GM12878 (cell line): ENCODE results near the gene MRPL28. TPM values are rescaled to one million over a fixed set of nuclear protein-coding genes. Genes with fewer than 3 reads are reported as not detected.

Experiments used
- ATAC-seq: fragments of 200-7000 bp; cut with Tn5 transposase; 3 replicates; pipeline ENCODE4 v1.9.1; 2020; ENCODE audit warnings: mild to moderate bottlenecking, moderate library complexity
- BruUV-seq: library from RNA; stranded (reverse); fragments of 400-500 nt; replicated peaks from 2 replicates; lab custom pipeline; 2021; lab: Mats Ljungman, UMichigan
- CTCF ChIA-PET: fragments of 300-600 bp; sonication (Branson Sonifier 250); formaldehyde crosslinking; extraction: SDS; loops from one replicate; lab custom pipeline; 2021; ENCODE audit warnings: inconsistent platforms; lab: Yijun Ruan, JAX
- POLR2A ChIA-PET: fragments of 350-600 bp; formaldehyde crosslinking; extraction: SDS; loops from one replicate; lab custom pipeline; 2021; ENCODE audit warnings: inconsistent platforms; lab: Charles Lee
- RAD21 ChIA-PET: fragments of 300-600 bp; sonication (Branson Sonifier 250); formaldehyde crosslinking; loops from one replicate; lab custom pipeline; 2023; ENCODE audit warnings: antibody characterized with exemption; ENCODE audit not compliant: unreplicated experiment; lab: Charles Lee
- SMC1A ChIA-PET: fragments of 300-600 bp; sonication (Branson Sonifier 250); formaldehyde crosslinking; loops from one replicate; lab custom pipeline; 2023; ENCODE audit not compliant: unreplicated experiment, uncharacterized antibody; lab: Charles Lee
- DNase-seq: peaks from one replicate; pipeline ENCODE4 v3.0.0-alpha.2; 2011; ENCODE audit warnings: low read depth, low spot score
- FAIRE-seq: peaks from 3 replicates; lab custom pipeline; 2011; peaks lifted over from hg19 to GRCh38; lab: Jason Lieb, UNC
- H2AFZ ChIP-seq: 2 replicates; pipeline ENCODE4 v1.6.0; 2011; ENCODE audit warnings: low read depth, low read length, control low read depth; ENCODE audit not compliant: control insufficient read depth
- H3K27ac ChIP-seq: 2 replicates; pipeline ENCODE4 v1.5.1; 2011; ENCODE audit warnings: control low read depth; ENCODE audit not compliant: control insufficient read depth, insufficient read depth
- H3K27me3 ChIP-seq, 2 experiments: replicated peaks in 1 of 2; 2 replicates each; pipeline versions ENCODE4 v1.6.0 to v1.6.1; 2011; ENCODE audit warnings: low read length in 1 of 2; ENCODE audit not compliant: control insufficient read depth in 2 of 2, insufficient read depth in 2 of 2
- H3K36me3 ChIP-seq, 2 experiments: 2 replicates each; pipeline ENCODE4 v1.5.1; 2011; ENCODE audit warnings: low read length in 1 of 2; ENCODE audit not compliant: control insufficient read depth in 2 of 2, insufficient read depth in 2 of 2
- H3K4me1 ChIP-seq: 2 replicates; pipeline ENCODE4 v1.6.1; 2011; ENCODE audit warnings: mild to moderate bottlenecking, low read length, moderate library complexity, mixed read lengths; ENCODE audit not compliant: control insufficient read depth, insufficient read depth
- H3K4me2 ChIP-seq: 2 replicates; pipeline ENCODE4 v1.6.0; 2011; ENCODE audit warnings: control low read depth; ENCODE audit not compliant: control insufficient read depth, insufficient read depth
- H3K4me3 ChIP-seq: fragments of 200-600 bp; sonication (generic); 2 replicates; pipeline ENCODE4 v1.5.1; 2016
- H3K79me2 ChIP-seq: 2 replicates; pipeline ENCODE4 v1.6.0; 2011; ENCODE audit warnings: low read length; ENCODE audit not compliant: control insufficient read depth, insufficient read depth
- H3K9ac ChIP-seq: 2 replicates; pipeline ENCODE4 v1.8.0; 2011; ENCODE audit warnings: low read length, control low read depth, mixed read lengths; ENCODE audit not compliant: control insufficient read depth, insufficient read depth
- H3K9me3 ChIP-seq: replicated peaks from 3 replicates; pipeline ENCODE4 v1.5.1; 2011; ENCODE audit warnings: mild to moderate bottlenecking, low read length; ENCODE audit not compliant: control insufficient read depth, insufficient read depth
- H4K20me1 ChIP-seq: 2 replicates; pipeline ENCODE4 v1.6.0; 2011; ENCODE audit not compliant: control insufficient read depth, insufficient read depth
- CREM ChIP-seq: IDR thresholded peaks from 2 replicates; pipeline ENCODE4 v1.6.1; 2014; ENCODE audit warnings: antibody characterized with exemption, low read depth
- EED ChIP-seq: sonication (generic); IDR thresholded peaks from 2 replicates; pipeline ENCODE4 v1.6.1; 2016; ENCODE audit warnings: antibody characterized with exemption, low read depth
- MAX ChIP-seq: IDR thresholded peaks from 2 replicates; pipeline ENCODE4 v1.6.1; 2012; ENCODE audit warnings: low read depth, low read length, improper control_type of control experiment
- MTA2 ChIP-seq: fragments of 450-650 bp; IDR thresholded peaks from 2 replicates; pipeline ENCODE4 v1.6.1; 2016; ENCODE audit warnings: low read depth, mild to moderate bottlenecking, moderate library complexity
- MYB ChIP-seq: fragments of 150-350 bp; IDR thresholded peaks from 2 replicates; pipeline ENCODE4 v1.6.1; 2014; ENCODE audit warnings: mild to moderate bottlenecking, low read depth, low read length, borderline replicate concordance
- NBN ChIP-seq: fragments of 450-650 bp; IDR thresholded peaks from 2 replicates; pipeline ENCODE4 v1.6.1; 2016
- STAT1 ChIP-seq: fragments of 450-650 bp; conservative IDR thresholded peaks from 2 replicates; pipeline ENCODE4 v1.6.1; 2014; ENCODE audit warnings: antibody characterized with exemption, mild to moderate bottlenecking
- TARDBP ChIP-seq: IDR thresholded peaks from 2 replicates; pipeline ENCODE4 v1.6.1; 2016; ENCODE audit warnings: borderline replicate concordance
- ZNF274 ChIP-seq: IDR thresholded peaks from one replicate; pipeline ENCODE4 v1.8.0; 2011; ENCODE audit not compliant: insufficient read length, insufficient read depth
- WGBS: methylation state at CpG from one replicate; pipeline ENCODE4 v1.1.6; 2016; ENCODE audit warnings: low lambda C conversion rate; ENCODE audit not compliant: insufficient replicate concordance, insufficient coverage; ENCODE audit errors: missing lambda C conversion rate; 5-methylcytosine and 5-hydroxymethylcytosine counted together
- in situ Hi-C: fragments of 300-500 bp; cut with MboI; formaldehyde crosslinking; loops from 9 replicates; pipeline ENCODE4 v1.14.3; 2018; ENCODE audit warnings: mixed read lengths
- intact Hi-C: fragments of 100-400 bp; cut with micrococcal nuclease; formaldehyde crosslinking; loops from one replicate; pipeline ENCODE4 v1.14.2; 2022; ENCODE audit not compliant: unreplicated experiment
- polyA plus RNA-seq, 11 experiments: library from polyadenylated mRNA; depleted of rRNA in 4 of 11; unstranded in 6 of 11; stranded (reverse) in 5 of 11; fragments of >200 nt; fragmentation: Nextera tagmentation in 4 of 11; fragmentation: Illumina TruSeq in 1 of 11; extraction: Ambion mirVana in 4 of 11; extraction: Trizol in 1 of 11; gene quantifications; 1 replicate in 1 of 11; 2 replicates in 10 of 11; pipeline versions ENCODE4 v1.2.1 to v1.2.3, GENCODE V29; 2011 to 2016; ENCODE audit warnings: inconsistent platforms in 2 of 11, missing spikeins in 2 of 11, low read depth in 1 of 11
- total RNA-seq, 4 experiments: library from RNA; depleted of rRNA in 3 of 4; stranded (reverse); fragments of >200 nt in 3 of 4; fragmentation: Illumina TruSeq in 1 of 4; extraction: Trizol in 1 of 4; gene quantifications; 2 replicates each; pipeline versions ENCODE4 v1.2.1 to v1.2.3, GENCODE V29; 2013 to 2021
- TF ChIP-seq, protein P1 (sequence below): fragments of 450-650 bp; IDR thresholded peaks from 2 replicates; pipeline ENCODE4 v1.6.1; 2017; ENCODE audit warnings: mild to moderate bottlenecking, moderate library complexity
- TF ChIP-seq, protein P2 (sequence below): IDR thresholded peaks from 2 replicates; pipeline ENCODE4 v1.6.1; 2011; ENCODE audit warnings: borderline replicate concordance, low read depth, mild to moderate bottlenecking, moderate library complexity, mixed read lengths, low read length; ENCODE audit not compliant: insufficient read depth; ENCODE audit errors: extremely low read length

The MRPL28 gene
- total and polyA plus RNA-seq, 10 of the 15 experiments (the other 5 are each of a cell fraction or from before 2014, with no cell fraction given): 1.6 to 185 (median 110) TPM

DNA sequence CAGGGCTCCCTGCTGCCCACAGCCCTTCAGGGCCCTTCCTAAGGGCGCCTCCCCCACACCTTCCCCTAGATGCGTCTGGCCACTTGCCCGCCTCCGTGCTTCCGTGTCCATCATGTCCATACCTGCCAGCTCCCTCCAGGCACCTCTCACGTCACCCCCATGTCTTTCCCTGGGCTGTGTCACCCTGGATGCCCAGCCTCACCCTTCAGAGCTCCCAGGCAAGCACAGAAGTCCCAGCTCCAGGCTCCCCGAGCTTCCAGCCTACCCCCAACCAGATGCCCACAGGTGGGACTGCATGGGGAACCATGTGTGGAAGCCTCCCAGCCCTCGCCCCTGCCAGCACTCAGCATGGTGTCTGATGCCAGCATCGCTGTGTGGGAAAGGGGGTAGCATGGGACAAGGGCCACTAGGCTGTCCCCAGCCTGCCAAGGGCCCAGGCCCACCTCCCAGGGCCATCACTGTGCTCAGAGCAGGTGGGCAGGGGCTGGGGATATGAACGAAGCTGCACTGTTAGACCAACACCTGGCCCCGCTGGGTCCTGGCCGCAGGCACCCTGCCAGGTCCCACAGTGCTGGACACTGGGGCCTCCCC is 16.0 kb downstream of the MRPL28 start:
- CTCF ChIA-PET: no interaction called here

More for the DNA sequence above, 16.0 kb downstream of the MRPL28 start:
- no peaks in the 10 kb centered on the region for H3K36me3 ChIP-seq
- no peaks in the 10 kb centered on the region for H4K20me1 ChIP-seq
- TF ChIP-seq EED: no peak
- TF ChIP-seq, protein P1, sequence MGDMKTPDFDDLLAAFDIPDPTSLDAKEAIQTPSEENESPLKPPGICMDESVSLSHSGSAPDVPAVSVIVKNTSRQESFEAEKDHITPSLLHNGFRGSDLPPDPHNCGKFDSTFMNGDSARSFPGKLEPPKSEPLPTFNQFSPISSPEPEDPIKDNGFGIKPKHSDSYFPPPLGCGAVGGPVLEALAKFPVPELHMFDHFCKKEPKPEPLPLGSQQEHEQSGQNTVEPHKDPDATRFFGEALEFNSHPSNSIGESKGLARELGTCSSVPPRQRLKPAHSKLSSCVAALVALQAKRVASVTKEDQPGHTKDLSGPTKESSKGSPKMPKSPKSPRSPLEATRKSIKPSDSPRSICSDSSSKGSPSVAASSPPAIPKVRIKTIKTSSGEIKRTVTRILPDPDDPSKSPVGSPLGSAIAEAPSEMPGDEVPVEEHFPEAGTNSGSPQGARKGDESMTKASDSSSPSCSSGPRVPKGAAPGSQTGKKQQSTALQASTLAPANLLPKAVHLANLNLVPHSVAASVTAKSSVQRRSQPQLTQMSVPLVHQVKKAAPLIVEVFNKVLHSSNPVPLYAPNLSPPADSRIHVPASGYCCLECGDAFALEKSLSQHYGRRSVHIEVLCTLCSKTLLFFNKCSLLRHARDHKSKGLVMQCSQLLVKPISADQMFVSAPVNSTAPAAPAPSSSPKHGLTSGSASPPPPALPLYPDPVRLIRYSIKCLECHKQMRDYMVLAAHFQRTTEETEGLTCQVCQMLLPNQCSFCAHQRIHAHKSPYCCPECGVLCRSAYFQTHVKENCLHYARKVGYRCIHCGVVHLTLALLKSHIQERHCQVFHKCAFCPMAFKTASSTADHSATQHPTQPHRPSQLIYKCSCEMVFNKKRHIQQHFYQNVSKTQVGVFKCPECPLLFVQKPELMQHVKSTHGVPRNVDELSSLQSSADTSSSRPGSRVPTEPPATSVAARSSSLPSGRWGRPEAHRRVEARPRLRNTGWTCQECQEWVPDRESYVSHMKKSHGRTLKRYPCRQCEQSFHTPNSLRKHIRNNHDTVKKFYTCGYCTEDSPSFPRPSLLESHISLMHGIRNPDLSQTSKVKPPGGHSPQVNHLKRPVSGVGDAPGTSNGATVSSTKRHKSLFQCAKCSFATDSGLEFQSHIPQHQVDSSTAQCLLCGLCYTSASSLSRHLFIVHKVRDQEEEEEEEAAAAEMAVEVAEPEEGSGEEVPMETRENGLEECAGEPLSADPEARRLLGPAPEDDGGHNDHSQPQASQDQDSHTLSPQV: no peak
- no peak for TF ChIP-seq MTA2
- no peak for TF ChIP-seq CREM
- no peak for TF ChIP-seq TARDBP
- no peak for TF ChIP-seq ZNF274
- TF ChIP-seq MYB: no peak
- no peak for TF ChIP-seq MAX
- TF ChIP-seq STAT1: no peak
- TF ChIP-seq, protein P2, sequence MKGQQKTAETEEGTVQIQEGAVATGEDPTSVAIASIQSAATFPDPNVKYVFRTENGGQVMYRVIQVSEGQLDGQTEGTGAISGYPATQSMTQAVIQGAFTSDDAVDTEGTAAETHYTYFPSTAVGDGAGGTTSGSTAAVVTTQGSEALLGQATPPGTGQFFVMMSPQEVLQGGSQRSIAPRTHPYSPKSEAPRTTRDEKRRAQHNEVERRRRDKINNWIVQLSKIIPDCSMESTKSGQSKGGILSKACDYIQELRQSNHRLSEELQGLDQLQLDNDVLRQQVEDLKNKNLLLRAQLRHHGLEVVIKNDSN: no peak
- no peak for TF ChIP-seq NBN
- H3K4me3 ChIP-seq: no peak overlapping the region
- 55% methylated on average over 12 of the region's 12 CpGs for WGBS
- FAIRE-seq: no peak
- H3K9me3 ChIP-seq: no peaks in the 10 kb centered on the region
- H3K4me2 ChIP-seq: no peak overlapping the region
- BruUV-seq: no TSS peak
- H3K79me2 ChIP-seq: peaks cover 16% of the 10 kb centered on the region
- ChIA-PET POLR2A (no interaction called here), SMC1A (no interaction called here), RAD21 (no interaction called here)
- H3K27me3 ChIP-seq: no peaks in the 10 kb centered on the region
- H2AFZ ChIP-seq: no peak overlapping the region
- H3K27ac ChIP-seq: no peak overlapping the region
- no peak for ATAC-seq
- peaks cover 7% of the 10 kb centered on the region for H3K4me1 ChIP-seq
- in situ Hi-C loops (no loop called here), intact Hi-C loops (no loop called here)
- no peak for DNase-seq
- no peak overlapping the region for H3K9ac ChIP-seq
